IMR-90 (cell line): ENCODE data around the gene HMGCS2. TPM values are rescaled to one million over a fixed set of nuclear protein-coding genes. Genes with fewer than 3 reads are reported as not detected.

Source experiments
- ATAC-seq: fragments of 200-7000 bp; cut with Tn5 transposase; 2 replicates; pipeline ENCODE4 v1.9.1; 2020; ENCODE audit warnings: low read depth, mild to moderate bottlenecking, moderate library complexity
- BruUV-seq: library from RNA; stranded (reverse); fragments of 400-500 nt; replicated peaks from 2 replicates; lab custom pipeline; 2021; lab: Mats Ljungman, UMichigan
- CTCF ChIA-PET: fragments of 300-600 bp; formaldehyde crosslinking; extraction: SDS; loops from one replicate; lab custom pipeline; 2021; ENCODE audit warnings: antibody characterized with exemption; lab: Yijun Ruan, JAX
- POLR2A ChIA-PET: fragments of 300-600 bp; sonication (Branson Sonifier 250); formaldehyde crosslinking; loops from one replicate; lab custom pipeline; 2022; ENCODE audit warnings: antibody characterized with exemption; ENCODE audit not compliant: unreplicated experiment; lab: Charles Lee
- DNase-seq: peaks from one replicate; pipeline ENCODE4 v3.0.0; 2013
- H2AFZ ChIP-seq: replicated peaks from 2 replicates; pipeline ENCODE3; 2013; ENCODE audit warnings: low read length, mild to moderate bottlenecking; ENCODE audit not compliant: poor library complexity
- H2AK5ac ChIP-seq: 2 replicates; pipeline ENCODE4 v1.6.1; 2013; ENCODE audit warnings: low read depth, low read length, inconsistent platforms
- H2AK9ac ChIP-seq: replicated peaks from 2 replicates; pipeline ENCODE3; 2013; ENCODE audit warnings: mild to moderate bottlenecking, low read depth, low read length, moderate library complexity; ENCODE audit not compliant: poor library complexity
- H2BK120ac ChIP-seq: 2 replicates; pipeline ENCODE4 v1.6.1; 2013; ENCODE audit warnings: low read depth, low read length, inconsistent platforms
- H2BK15ac ChIP-seq: 3 replicates; pipeline ENCODE4 v1.6.1; 2013; ENCODE audit warnings: low read depth, low read length, inconsistent platforms
- H2BK20ac ChIP-seq: 2 replicates; pipeline ENCODE4 v1.6.1; 2013; ENCODE audit warnings: low read depth, mild to moderate bottlenecking, inconsistent platforms, low read length, moderate library complexity
- H2BK5ac ChIP-seq: 2 replicates; pipeline ENCODE4 v1.6.1; 2013; ENCODE audit warnings: mild to moderate bottlenecking, low read depth, low read length, inconsistent platforms; ENCODE audit not compliant: poor library complexity, severe bottlenecking
- H3K14ac ChIP-seq: replicated peaks from 2 replicates; pipeline ENCODE4 v1.6.1; 2013; ENCODE audit warnings: low read depth, low read length, inconsistent platforms
- H3K18ac ChIP-seq: 2 replicates; pipeline ENCODE4 v1.6.1; 2013; ENCODE audit warnings: low read depth, low read length, control low read depth
- H3K23ac ChIP-seq: 2 replicates; pipeline ENCODE4 v1.6.1; 2013; ENCODE audit warnings: low read depth, low read length, inconsistent platforms
- H3K27ac ChIP-seq: 2 replicates; pipeline ENCODE4 v1.5.1; 2013; ENCODE audit warnings: mild to moderate bottlenecking, control low read depth, low read length; ENCODE audit not compliant: insufficient read depth
- H3K27me3 ChIP-seq: 2 replicates; pipeline ENCODE4 v1.6.1; 2013; ENCODE audit warnings: low read length; ENCODE audit not compliant: control insufficient read depth, insufficient read depth
- H3K36me3 ChIP-seq: 2 replicates; pipeline ENCODE4 v1.6.1; 2013; ENCODE audit warnings: low read length, mixed read lengths; ENCODE audit not compliant: control insufficient read depth, insufficient read depth
- H3K4ac ChIP-seq: 2 replicates; pipeline ENCODE4 v1.6.1; 2013; ENCODE audit warnings: low read depth, low read length, inconsistent platforms
- H3K4me1 ChIP-seq: 2 replicates; pipeline ENCODE4 v1.6.1; 2013; ENCODE audit warnings: low read length, mixed read lengths; ENCODE audit not compliant: control insufficient read depth, insufficient read depth
- H3K4me2 ChIP-seq: 2 replicates; pipeline ENCODE4 v1.6.1; 2013; ENCODE audit warnings: low read depth, mild to moderate bottlenecking, control low read depth, low read length, moderate library complexity
- H3K4me3 ChIP-seq: 2 replicates; pipeline ENCODE4 v1.5.1; 2013; ENCODE audit warnings: low read depth, mild to moderate bottlenecking, control low read depth, low read length, moderate library complexity; ENCODE audit not compliant: insufficient read depth
- H3K56ac ChIP-seq: 2 replicates; pipeline ENCODE4 v1.6.1; 2013; ENCODE audit warnings: low read length, inconsistent platforms; ENCODE audit not compliant: insufficient read depth; ENCODE audit errors: extremely low read depth
- H3K79me1 ChIP-seq, 2 experiments: 2 replicates each; pipeline ENCODE4 v1.6.1; 2013; ENCODE audit warnings: low read length in 2 of 2, inconsistent platforms in 1 of 2, low read depth in 1 of 2
- H3K9ac ChIP-seq: 2 replicates; pipeline ENCODE4 v1.6.1; 2013; ENCODE audit warnings: low read depth, low read length, control low read depth
- H3K9me1 ChIP-seq: 2 replicates; pipeline ENCODE4 v1.6.1; 2013; ENCODE audit warnings: low read length, inconsistent platforms; ENCODE audit not compliant: insufficient read depth
- H3K9me3 ChIP-seq: 2 replicates; pipeline ENCODE4 v1.6.1; 2013; ENCODE audit warnings: low read length; ENCODE audit not compliant: control insufficient read depth, insufficient read depth
- H4K20me1 ChIP-seq: 2 replicates; pipeline ENCODE4 v1.6.1; 2013; ENCODE audit warnings: low read length, inconsistent platforms; ENCODE audit not compliant: insufficient read depth
- H4K5ac ChIP-seq: 2 replicates; pipeline ENCODE4 v1.6.1; 2013; ENCODE audit warnings: mild to moderate bottlenecking, low read depth, low read length, control low read depth
- H4K8ac ChIP-seq, 2 experiments: 2 replicates each; pipeline ENCODE4 v1.6.1; 2013; ENCODE audit warnings: low read depth in 2 of 2, low read length in 2 of 2, control low read depth in 1 of 2, inconsistent platforms in 1 of 2
- H4K91ac ChIP-seq: 2 replicates; pipeline ENCODE4 v1.6.1; 2013; ENCODE audit warnings: low read depth, low read length, inconsistent platforms; ENCODE audit not compliant: insufficient read depth
- BHLHE40 ChIP-seq: fragments of 150-350 bp; IDR thresholded peaks from 2 replicates; pipeline ENCODE4 v1.6.1; 2016; ENCODE audit warnings: mild to moderate bottlenecking, low read depth, low read length
- CTCF ChIP-seq: conservative IDR thresholded peaks from 2 replicates; pipeline ENCODE4 v1.5.1; 2012; ENCODE audit warnings: mild to moderate bottlenecking, low read depth, low read length, improper control_type of control experiment
- RCOR1 ChIP-seq: IDR thresholded peaks from 2 replicates; pipeline ENCODE4 v1.6.1; 2012; ENCODE audit warnings: mild to moderate bottlenecking, low read length, improper control_type of control experiment; ENCODE audit not compliant: insufficient replicate concordance
- RFX5 ChIP-seq: IDR thresholded peaks from 2 replicates; pipeline ENCODE4 v1.8.0; 2012; ENCODE audit warnings: low read depth, mild to moderate bottlenecking, low read length, moderate library complexity
- WGBS, 2 experiments: methylation state at CpG; one replicate each; pipeline versions ENCODE4 v1.1.5 to v1.1.7; 2013; ENCODE audit warnings: missing lambda C conversion rate in 2 of 2; ENCODE audit not compliant: insufficient read length in 1 of 2; ENCODE audit errors: extremely low coverage in 2 of 2; 5-methylcytosine and 5-hydroxymethylcytosine counted together
- dilution Hi-C: fragments of 300-500 bp; cut with HindIII; formaldehyde crosslinking; loops from one replicate; pipeline ENCODE4 v1.14.3; 2018; ENCODE audit warnings: low sequenced_read_pairs; ENCODE audit not compliant: unreplicated experiment
- in situ Hi-C: fragments of 300-500 bp; cut with MboI; formaldehyde crosslinking; loops from 3 replicates; pipeline ENCODE4 v1.14.3; 2019; ENCODE audit warnings: low sequenced_read_pairs, inconsistent platforms, mixed read lengths
- intact Hi-C: fragments of 100-400 bp; cut with micrococcal nuclease; formaldehyde crosslinking; loops from 2 replicates; pipeline ENCODE4 v1.10.0; 2022
- polyA plus RNA-seq, 3 experiments: library from polyadenylated mRNA; depleted of rRNA; stranded (reverse); fragments of >200 nt; gene quantifications; 2 replicates each; pipeline ENCODE4 v1.2.3, GENCODE V29; 2012; ENCODE audit warnings: low replicate concordance in 1 of 3
- total RNA-seq: library from RNA; depleted of rRNA; stranded (reverse); fragments of >200 nt; gene quantifications from 2 replicates; pipeline ENCODE4 v1.2.3, GENCODE V29; 2012

HMGCS2 gene
- total and polyA plus RNA-seq, 2 of the 4 experiments (the other 2 are of a cell fraction) = not detected

- H3K9me1 ChIP-seq = peaks cover 3% of the 10 kb centered on the region; the same call in 1 of the 2 replicates
- H3K9me3 ChIP-seq = no peaks in the 10 kb centered on the region
- no peak overlapping the region for H3K18ac ChIP-seq
- H3K56ac ChIP-seq = no peak overlapping the region
- ChIA-PET CTCF (interaction anchor here (0.6 kb wide), 1 partner anchor 814 kb away, joined by 4 read pairs; no protein-coding TSS in a partner anchor), POLR2A (no interaction called here)
- no peak overlapping the region for H4K91ac ChIP-seq
- no peak overlapping the region for H2BK20ac ChIP-seq
- dilution Hi-C loops (no loop called here), intact Hi-C loops (no loop called here), in situ Hi-C loops (loop anchor here (10.0 kb wide), 1 partner anchor 57 kb away; no protein-coding TSS in a partner anchor)
- no peak overlapping the region for H3K4me2 ChIP-seq
- H3K23ac ChIP-seq = no peak overlapping the region
- peaks cover 7% of the 10 kb centered on the region for H3K27me3 ChIP-seq
- H2BK120ac ChIP-seq = no peak overlapping the region
- no peak overlapping the region for H3K4ac ChIP-seq
- H3K9ac ChIP-seq = no peak overlapping the region
- H3K79me1 ChIP-seq = no peaks in the 10 kb centered on the region
- no peak overlapping the region for H2AK5ac ChIP-seq
- H2AFZ ChIP-seq = no peak overlapping the region
- no peak overlapping the region for H2AK9ac ChIP-seq
- WGBS, 2 experiments = 86% methylated on average over 1 of the region's 2 CpGs; no CpG with 5 or more reads in 1 of the 2 experiments
- H3K14ac ChIP-seq = no peak overlapping the region
- DNase-seq (no peak), ATAC-seq (no peak)
- no peaks in the 10 kb centered on the region for H4K20me1 ChIP-seq
- TF ChIP-seq RCOR1 = no peak
- no peak for TF ChIP-seq BHLHE40
- no peak for TF ChIP-seq RFX5
- no peak for TF ChIP-seq CTCF
- H3K36me3 ChIP-seq = no peaks in the 10 kb centered on the region
- H3K4me1 ChIP-seq = peaks cover 9% of the 10 kb centered on the region; the same call in 1 of the 2 replicates
- H2BK15ac ChIP-seq = no peak overlapping the region
- no peak overlapping the region for H3K4me3 ChIP-seq
- H4K8ac ChIP-seq = no peak overlapping the region
- H4K5ac ChIP-seq = no peak overlapping the region
- BruUV-seq = no TSS peak
- no peak overlapping the region for H2BK5ac ChIP-seq
- no peak overlapping the region for H3K27ac ChIP-seq
Measured at GRCh38 chr1:119811985-119812557, 43.4 kb upstream of the HMGCS2 start.
